NCI-H524 (cell line): ENCODE measurements around the gene FMR1.

ENCODE experiments used
- DNase-seq, 2 experiments: peaks; one replicate each; lab custom pipeline; 2025; lab: John Stamatoyannopoulos, UW

Gene FMR1

GRCh38 chrX:147911192-147912022 is at the start of gene FMR1:
FMR1 (plus strand) TSS chrX:147911919; CDS start chrX:147912180, 261 bp downstream.
- DNase-seq = peak; percentile 82 to 93

DNA sequence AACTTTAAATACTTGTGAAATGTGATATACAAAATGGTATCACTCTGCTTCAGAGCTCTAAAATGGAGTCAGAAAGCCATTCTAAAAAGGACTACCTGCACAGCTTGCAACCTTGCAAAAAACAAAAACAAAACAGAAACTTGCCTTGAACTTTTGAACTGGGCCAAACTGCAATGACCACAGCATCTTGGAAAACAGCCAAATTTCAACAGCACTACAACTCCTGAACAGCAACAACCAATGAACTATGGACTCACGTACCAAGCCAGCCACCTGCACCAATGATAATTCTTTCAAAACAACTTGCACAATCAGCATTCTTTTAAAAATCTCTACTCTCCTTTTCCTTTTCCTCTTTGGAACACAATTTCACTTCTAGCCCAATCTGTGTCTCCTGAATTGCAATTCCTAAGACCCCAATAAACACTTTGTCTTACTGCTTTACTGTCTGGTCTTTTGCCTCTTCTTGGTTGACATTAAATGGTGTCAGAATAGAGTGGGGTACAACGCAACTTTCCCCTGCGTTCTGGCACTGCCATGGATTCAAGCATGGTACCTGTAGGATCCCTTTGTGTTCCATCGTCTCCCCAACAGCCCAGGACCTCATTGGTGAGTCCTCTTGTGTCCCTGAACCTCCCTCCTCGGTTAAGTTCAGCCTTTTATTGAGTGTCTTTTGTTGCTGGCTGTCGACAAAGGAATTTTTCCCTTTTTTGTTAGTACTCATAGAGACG is 35.7 kb upstream of the FMR1 start:
- DNase-seq = no peak

DNA sequence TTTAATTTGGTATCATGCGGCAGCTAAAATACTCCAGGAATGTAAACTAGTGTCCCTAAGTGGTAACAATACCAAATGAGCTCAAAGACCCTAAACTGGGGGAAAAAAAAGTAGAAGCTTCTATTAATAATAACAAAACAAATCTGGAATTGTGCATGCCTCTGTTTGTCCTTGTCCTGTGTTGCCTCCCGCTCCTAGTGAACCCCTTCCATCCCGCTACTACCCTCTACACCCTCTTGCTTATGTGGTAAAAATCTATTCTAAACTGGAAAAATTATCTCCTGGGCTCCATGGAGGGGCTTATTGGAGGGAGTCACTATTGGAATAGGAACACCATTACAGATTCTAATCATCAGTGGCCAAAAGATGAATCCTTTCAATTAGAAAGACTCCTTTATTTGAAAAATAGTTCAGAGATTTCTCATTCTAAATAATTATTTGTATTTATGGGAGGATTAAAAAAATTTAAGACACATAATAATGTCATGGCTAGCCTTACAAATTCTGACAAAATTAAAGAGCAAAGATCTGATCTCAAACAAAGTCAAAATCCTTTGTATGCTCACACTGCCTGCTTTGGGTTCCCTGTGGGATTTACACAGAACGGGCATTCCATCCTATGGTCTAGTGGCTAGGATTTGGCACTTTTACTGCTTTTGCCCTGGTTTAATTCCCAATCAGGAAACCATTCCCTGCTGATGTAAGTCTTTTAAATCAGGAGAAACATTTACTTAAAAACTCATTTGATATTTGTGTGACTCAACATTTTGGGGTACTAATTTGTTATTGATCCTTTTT is 34.7 kb upstream of the FMR1 start:
- DNase-seq = no peak

DNA sequence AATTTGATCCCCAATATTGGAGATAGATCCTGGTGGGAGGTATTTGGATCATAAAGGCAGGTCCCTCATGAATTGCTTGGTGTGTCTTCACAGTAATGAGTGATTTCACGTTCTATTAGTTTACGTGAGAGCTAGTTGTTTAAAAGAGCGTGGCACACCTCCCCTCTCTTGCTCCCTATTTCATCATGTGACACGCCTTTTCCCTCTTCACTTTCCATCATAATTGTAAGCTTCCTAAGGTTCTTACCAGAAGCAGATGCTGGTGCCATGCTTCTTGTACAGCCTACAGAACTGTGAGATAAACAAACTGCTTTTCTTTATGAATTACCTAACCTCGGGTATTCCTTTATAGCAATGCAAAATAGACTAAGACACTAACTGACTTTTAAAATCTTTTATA is 34.0 kb upstream of the FMR1 start:
- no peak for DNase-seq

DNA sequence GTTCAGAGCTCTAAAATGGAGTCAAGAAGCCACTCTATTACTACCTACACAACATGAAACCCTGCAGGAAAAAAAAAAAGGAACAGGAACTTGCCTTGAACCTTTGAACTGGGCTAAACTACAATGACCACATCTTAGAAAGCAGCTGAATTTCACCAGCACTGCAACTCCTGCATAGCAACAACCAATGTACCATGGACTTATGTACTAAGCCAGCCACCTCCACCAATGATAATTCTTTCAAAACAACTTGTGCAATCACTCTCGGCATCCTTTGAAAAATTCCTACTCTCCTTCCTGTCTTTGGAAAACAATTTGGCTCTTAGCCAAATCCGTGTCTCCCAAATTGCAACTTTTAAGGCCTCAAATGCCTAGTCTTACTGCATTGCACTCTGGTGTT is 26.8 kb upstream of the FMR1 start:
- no peak for DNase-seq

DNA sequence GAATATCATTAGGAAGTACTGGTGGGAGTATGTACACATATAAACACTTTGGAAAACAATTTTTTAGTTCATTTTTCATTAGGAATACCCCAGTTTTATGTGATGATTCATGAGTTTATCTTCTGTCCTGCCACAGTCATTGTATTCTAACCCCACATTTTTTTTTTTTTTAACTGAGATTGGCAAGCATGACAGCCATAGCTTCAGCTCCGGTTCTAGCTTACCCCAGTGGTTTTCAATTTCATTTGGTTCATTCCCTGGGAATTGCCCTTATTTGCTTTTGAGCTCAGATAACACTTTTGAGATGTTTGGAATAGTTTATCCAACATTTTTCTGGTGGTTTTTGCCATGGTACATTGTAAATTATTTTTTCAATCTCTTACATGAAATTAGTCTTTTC is 21.0 kb upstream of the FMR1 start:
- DNase-seq = no peak

GRCh38 chrX:147891896-147892295 is 19.8 kb upstream of the FMR1 start:
- no peak for DNase-seq

- DNase-seq = no peak
These were observed 18.0 kb upstream of the FMR1 start for GRCh38 chrX:147893741-147894140.

GRCh38 chrX:147894366-147894963 is 17.3 kb upstream of the FMR1 start:
- no peak for DNase-seq

DNA sequence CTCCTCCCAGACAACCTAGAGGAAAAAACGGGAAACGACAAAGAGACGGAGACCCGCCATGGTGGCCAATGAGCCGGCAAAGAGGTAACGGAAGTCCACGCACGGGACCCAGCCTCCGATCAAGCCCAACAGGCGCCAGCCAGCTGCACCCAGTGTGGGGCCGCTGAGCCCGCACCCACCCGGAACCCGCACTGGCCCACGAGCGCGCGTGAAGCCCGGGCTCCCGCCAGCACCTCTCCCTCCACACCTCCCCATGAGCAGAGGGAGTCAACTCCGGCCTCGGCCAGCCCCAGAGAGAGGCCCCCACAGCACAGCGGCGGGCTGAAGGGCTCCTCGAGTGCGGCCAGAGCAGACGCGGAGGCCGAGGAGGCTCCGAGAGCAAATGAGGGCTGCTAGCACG is 14.6 kb upstream of the FMR1 start:
- DNase-seq = no peak

DNA sequence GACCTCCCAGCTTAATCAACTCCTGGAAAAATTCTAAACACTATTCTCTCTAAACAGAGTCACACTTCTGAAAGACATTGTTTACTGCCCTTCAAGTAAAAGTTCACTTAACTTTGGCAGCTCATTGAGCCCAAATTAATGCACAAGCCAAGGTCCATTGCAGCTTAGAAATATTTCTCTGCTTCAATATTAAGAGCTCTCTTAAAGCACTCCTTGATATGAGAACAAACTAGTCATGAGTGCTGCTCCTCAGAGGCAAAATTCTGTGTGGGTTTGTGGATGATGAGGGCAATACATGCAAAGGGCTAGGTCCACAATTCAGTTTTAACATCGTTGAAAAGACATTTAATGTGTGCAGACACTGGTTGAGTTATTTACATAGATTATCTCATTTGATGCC is 12.8 kb upstream of the FMR1 start:
- no peak for DNase-seq

DNA sequence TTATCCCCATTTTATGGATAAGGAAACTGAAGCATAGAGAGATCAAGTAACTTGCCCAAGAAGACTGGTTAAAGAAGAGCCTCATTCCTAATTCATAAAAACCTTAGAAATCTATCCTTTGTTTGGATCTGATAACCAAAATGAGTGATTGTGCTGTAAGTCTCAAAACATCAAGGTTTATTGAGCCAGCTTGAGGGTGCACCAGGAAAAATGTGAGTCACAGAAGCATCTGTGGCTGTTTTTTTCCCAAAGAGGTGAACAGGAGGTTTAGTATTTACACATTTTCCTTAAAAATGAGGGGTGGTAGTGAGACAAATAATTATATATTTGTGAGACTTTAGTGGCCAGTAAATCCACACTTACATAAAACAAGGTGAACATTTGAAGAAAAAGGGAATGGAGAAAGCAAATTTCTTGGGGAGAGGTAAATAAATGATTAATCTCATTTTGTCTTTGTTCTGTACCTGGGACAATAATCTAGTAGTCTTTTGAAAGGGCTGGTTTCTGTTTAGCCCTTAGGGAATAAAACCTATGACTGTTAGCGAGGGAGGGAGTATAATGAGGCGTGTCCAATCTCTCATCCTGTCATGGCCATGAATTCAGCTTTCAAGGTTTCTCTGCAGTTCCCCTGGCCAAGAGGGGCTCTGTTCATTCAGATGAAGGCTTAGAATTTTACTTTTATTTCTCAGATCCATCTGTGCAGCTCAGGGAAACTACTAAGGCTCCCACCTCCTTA is 12.2 kb upstream of the FMR1 start:
- no peak for DNase-seq

GRCh38 chrX:147900349-147900748 is 11.4 kb upstream of the FMR1 start:
- DNase-seq = no peak

DNA sequence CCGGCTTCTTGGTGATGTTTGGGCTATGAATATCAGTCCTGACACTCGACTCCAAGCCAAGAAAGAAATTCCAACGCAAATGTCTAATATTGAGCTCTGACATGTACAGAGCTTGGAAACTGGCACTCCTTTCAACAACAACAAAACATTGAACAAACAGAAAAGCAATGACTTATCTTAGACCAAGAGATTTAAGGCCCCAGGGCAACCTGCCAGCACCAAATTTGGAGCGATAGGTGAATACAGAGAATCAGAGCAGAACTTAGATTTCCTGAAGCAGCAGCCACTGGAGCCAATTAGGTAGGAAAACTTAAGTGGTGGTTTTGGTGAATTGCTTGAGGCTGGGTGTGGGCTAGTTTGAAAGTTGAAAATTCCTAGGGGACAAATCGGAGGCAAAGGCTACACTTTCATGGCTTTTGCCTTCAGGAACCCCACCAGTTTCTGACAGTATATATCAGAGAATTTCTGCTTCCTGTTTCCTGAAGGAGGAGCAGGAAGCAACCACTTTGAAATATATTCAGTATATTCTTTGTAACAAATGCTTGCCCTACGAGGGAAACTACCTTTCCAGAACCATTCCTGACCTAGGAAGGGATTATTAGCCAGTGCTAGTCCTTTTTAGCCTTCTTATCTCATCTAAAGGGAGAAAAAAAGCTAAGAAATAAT is 10.1 kb upstream of the FMR1 start:
- DNase-seq = no peak

GRCh38 chrX:147902270-147902669 is 9.4 kb upstream of the FMR1 start:
- no peak for DNase-seq

DNA sequence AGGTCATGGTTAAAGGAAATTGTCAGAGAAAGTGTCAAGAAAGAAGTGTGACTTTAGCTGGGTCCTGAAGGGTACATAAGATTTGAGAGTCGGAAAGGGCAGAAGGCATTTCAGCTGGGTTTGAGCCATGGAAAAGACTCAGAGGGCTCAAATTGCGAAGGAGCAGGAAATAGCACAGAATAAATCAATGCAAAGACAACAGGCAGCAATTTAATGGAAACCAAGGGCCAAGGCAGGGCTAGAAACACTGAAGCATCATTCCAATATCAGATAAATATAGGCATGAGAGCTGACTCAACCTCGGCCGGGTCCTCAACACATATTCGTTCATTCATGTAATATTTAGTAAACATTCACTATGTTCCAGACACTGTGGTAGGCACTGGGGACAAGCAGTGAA is 3.6 kb upstream of the FMR1 start:
- no peak for DNase-seq

GRCh38 chrX:147910607-147911006 is 1.1 kb upstream of the FMR1 start:
- DNase-seq = no peak

GRCh38 chrX:147912093-147912801 is 528 bp downstream of the FMR1 start:
- peak; percentile 21 to 59 for DNase-seq

DNA sequence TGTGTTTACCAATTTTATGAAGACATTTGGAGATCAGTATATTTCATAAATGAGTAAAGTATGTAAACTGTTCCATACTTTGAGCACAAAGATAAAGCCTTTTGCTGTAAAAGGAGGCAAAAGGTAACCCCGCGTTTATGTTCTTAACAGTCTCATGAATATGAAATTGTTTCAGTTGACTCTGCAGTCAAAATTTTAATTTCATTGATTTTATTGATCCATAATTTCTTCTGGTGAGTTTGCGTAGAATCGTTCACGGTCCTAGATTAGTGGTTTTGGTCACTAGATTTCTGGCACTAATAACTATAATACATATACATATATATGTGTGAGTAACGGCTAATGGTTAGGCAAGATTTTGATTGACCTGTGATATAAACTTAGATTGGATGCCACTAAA is 1.9 kb downstream of the FMR1 start:
- no peak for DNase-seq

DNA sequence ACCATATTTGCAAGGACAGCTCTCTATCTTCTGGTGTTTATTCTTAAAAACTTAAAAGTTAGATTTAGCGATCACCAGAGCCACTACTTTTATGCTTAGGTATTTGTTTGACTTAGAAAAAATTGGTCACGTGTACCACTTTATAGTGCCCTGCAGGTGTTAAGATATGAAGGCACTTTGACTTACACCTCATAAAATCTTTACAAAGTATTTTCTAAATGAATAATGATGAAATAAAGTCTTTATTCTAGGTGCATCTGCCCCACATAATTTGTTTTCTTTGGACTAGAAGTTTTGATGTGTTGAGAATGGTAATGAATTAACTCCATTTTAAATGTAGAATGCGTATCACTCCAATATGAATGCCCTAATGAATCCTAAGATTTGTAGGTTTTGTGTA is 2.9 kb downstream of the FMR1 start:
- DNase-seq = no peak
